HG03342 (cell line): Measurements from ENCODE around the gene FAM3C.
"Not testable (repeated sequence)": the region's sequence is repeated elsewhere in the genome, so short reads cannot be mapped to it uniquely, and the experiment has no call there.

Source experiments
- ATAC-seq: cut with Tn5 transposase; IDR thresholded peaks from one replicate; pipeline ENCODE4 v1.9.1; 2021; ENCODE audit warnings: mild to moderate bottlenecking, moderate library complexity; ENCODE audit not compliant: unreplicated experiment

The FAM3C gene, protein sequence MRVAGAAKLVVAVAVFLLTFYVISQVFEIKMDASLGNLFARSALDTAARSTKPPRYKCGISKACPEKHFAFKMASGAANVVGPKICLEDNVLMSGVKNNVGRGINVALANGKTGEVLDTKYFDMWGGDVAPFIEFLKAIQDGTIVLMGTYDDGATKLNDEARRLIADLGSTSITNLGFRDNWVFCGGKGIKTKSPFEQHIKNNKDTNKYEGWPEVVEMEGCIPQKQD

DNA sequence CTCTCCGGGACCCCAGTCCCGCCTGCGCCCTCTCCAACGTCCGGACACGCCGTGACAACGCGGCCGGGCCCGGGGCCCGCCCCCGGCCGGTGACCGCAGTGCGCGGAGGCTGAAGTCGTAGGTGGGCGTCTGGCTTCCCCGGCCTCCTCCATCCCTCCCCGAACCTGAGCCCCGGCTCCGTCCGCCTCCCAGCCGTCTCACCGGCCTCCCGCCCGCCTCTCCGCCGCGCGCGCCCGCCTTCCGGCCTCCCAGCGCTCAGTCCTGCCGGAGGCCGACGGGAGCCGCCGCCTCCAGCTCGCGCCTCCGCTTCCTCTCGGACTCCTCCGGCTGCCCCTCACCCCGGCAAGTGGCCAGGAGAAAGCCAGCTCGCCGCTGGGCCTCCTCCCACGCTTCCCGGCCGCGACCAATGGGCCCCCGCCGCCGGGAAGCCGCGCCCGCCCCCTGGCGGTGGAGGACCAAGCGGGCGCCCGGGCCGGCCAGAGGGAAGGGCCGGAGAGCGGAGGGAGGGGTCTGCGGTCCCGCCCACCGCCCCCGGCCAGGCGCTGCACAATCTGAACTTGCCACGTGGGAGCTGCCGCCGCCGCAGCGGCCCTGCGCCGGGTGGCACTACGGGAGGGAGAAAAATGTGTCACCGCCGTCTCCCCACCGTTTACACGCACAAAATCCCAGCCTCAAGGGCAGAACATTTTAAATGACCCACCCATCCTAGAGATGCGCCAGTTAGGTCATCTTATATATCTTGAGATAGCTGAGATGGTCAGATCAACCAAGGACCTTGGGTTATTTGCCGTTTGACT lies at the start of gene FAM3C:
FAM3C (minus strand) TSS at position 348 of the 797 bp plus-strand sequence. CDS start 13,339 bp downstream, outside the sequence.
- ATAC-seq = peak; percentile 86

DNA sequence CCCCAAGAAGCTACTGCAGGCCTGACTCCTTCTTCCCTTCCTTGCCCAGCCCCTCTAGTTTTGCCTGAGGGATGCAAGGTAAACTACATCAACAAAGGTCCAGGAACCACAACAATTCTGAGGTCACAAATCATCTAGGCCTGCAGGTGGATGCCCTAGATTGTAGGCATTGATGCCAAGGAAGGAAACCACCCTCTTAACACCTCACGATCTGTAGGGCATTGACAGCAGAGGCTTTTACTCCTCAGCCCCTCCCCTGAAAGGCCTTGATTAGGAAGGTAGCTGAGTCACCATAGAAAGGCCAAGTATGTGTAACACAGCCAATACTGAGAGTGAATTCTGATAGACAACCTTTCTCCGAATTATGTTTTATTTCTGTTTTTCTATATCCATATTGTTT lies 46.7 kb upstream of the FAM3C start:
- ATAC-seq = peak; percentile 34

DNA sequence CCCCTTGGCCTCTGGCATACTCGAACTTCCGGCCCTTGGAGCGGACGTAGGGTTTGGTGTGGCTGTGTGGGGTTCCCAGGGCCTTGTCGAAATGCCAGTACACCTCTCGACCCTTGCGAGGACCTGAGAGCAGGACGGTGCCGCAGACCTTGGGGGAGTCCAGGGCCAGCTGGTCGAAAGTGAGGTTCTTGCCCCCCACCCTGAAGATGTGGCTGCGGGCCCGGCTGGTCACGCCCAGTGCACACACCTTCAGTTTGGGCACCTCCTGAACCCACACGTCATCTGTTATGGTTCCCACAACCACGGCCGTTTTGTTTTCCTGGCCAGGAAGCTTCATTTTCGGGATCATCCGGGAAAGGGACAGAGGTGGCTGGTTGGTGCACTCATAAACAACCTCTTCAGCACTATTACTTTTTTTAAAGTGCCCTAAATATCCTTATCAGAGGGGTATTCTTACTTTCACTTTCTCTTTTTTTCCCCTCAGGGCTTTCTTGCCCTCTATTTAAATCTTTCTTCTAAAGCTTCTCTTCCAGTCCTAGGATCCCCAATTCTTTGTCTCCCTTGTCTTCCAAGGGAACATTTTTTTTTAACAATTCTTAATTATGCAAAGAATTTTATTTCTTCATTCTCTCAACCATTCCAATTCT lies 44.9 kb upstream of the FAM3C start:
- ATAC-seq = no peak

DNA sequence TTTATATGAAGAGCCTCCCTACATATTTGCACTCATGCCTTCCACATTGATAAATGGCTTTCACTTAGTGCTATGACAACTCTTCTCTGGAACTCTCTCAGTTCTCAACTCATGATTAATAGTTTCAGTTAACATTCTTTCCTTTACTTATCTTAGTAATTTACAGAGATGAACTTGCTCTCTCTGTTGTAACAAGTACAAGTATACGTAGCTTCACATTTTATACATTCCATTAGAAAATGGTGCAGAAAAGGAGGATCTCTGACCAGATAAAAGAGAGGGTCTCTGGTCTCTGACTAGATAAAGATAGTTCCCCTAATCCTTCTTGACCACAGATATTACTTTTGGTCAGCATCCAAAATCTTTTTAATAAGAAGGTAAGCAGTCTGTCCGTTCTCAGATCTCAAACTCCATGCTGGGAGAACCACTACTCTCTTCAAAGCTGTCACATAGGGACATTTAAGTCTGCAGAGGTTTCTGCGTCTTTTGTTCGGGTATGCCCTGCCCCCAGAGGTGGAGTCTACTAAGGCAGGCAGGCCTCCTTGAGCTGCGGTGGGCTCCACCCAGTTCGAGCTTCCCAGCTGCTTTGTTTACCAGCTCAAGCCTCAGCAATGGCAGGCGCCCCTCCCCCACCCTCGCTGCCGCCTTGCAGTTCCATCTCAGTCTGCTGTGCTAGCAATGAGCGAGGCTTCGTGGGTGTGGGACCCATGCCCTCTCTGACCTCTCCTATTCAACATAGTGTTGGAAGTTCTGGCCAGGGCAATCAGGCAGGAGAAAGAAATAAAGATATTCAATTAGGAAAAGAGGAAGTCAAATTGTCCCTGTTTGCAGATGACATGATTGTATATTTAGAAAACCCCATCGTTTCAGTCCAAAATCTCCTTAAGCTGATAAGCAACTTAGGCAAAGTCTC lies 42.2 kb upstream of the FAM3C start:
- ATAC-seq = peak; percentile 39

DNA sequence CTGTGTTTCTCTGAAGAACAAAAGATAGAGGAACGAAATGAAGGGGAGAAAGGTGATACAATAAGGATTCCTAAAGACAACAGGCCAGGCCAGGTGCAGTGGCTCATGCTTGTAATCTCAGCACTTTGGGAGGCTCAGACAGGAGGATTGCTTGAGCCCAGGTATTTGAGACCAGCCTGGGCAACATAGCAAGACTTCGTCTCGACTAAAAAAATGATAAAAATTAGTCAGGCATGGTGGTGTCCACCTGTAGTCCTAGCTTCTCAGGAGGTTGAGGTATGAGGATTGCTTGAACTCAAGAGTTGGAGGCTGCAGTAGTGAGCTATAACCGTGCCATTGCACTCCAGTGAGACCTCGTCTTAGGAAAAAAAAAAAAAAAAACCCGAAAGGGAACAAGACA lies 41.4 kb upstream of the FAM3C start:
- no peak for ATAC-seq

DNA sequence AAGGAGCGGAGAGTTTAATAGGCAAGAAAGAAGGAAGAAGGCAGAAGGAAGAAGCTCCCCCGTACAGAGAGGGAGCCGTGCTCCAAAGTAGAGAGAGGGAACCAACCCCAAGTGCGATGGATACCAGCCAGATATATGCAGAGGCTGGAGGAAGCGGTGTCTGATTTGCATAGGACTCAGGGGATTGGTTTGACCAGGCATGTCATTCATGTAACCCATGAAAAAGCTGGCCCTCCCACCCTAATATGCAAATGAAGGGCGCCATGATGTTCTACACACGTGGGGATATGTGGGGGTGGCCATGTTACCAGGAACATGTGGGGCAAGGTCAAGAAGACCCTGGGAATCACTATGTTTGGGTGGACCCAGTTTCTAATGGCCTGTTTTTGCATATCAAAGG lies 40.6 kb upstream of the FAM3C start:
- ATAC-seq = no peak

DNA sequence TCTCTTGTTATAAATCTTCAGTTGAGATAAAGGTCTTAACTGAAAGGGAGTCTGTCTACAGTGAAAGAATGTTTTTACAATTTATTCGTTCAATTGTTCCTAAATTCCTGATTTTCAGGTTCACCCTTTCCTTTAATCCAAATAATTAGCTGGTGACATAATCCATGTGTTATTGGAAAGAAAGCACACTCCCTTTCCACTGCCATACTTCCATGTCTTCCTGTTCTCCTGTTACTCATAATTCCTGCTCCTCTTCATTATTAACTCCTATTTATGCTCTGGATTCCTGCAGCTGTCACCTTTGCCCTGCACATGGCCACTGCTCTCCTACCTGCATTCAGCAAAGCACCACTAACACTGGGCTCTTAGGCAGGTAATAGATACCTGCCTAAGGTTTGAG lies 40.0 kb upstream of the FAM3C start:
- ATAC-seq = no peak

DNA sequence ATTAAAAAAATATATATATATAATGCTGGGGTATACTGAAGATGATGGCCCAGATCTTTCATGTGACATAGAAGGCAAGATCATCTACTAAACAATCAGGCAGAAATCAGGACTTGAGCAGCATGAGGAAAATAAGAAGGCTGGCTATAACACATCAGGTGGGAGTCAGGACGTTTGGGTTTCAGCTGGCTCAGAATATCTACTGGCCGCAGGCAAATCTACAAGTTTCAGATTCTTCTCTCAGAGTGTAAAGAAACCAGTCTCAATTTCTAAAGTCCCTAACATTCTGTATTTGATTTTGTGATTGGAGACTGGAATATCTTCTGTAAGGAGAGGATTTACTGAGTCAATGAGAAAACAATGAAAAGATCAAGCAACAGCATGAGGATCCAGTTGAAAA lies 37.7 kb upstream of the FAM3C start:
- ATAC-seq = peak; percentile 59

DNA sequence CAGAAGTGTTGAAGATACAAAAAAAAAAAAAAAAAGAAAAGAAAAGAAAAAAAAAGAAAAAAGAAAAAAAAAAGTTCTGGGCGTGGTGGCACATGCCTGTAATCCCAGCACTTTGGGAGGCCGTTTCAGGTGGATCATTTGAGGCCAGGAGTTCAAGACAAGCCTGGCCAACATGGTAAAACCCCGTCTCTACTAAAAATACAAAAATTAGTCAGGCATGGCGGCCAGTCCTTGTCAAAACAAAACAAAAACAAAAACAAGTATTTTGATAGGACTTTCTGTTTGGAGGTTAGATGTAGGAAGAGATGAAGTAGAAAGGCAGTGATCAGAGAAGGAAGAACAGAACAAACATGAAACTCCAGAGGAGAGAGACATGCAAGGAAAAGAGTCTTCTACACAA lies 36.4 kb upstream of the FAM3C start:
- peak; percentile 70 for ATAC-seq

DNA sequence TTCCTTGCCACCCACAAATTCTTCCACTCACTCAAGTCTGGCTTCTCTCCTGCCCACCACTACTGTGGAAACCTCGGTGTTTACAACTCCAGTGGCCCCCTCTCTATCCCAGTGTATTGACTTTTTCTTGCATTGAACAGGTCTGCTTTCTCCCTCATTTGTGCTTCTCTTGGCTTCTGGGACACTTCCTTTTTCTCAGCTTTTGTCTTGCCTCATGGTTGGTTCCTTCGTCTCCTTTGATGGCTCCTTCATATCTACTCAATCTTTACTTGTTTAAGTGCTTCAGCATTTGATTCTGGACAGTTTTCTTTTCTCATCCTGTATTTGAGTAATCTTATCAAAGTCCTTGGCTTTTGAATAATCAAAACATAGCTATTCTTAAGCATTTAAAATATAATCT lies 35.9 kb upstream of the FAM3C start:
- ATAC-seq = no peak

DNA sequence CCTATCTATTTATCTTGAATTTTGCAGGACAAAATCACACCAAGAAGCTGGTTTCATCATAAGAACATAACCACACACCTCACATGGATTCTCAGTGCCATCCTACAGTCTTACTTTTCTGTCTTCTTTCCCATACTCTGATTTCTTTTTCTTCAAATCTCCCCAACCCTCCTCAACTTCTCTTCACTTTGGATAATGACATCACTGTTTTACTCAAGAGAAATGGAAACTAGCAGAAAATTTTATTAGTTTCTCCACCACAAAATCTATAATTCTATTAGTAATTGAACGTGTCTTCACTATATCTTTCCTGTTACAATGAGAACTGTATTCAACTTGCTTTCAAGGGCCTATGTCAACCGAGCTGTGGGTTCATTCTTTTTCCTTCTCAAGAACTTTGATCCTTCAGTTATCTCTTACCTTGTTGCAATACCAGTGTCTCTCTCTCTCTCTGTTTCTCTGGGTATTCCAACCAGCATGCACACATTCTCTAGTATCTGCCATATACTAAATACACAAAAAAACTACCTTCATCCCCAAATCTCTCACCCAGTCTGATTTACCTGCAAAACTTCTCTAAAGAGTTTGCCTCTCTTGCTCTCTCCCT lies 35.4 kb upstream of the FAM3C start:
- ATAC-seq = no peak

DNA sequence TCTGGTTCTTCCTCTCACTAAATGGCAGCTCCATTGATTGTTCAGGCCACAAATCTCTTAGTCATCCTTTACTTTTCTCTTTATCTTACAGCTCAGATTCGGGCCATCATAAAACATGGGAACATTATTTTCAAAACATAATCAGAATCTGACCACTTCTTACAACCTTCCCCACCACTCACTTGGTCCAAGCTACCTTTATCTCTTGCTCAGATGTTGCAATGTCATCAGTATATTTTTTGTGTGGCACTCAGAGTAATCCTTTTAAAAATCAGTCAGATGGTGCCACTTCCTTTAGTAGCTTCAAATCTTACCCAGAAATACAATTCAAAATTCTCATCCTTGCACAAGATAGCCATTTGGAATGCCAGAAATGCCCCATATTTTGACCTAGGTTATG lies 34.5 kb upstream of the FAM3C start:
- ATAC-seq = no peak

DNA sequence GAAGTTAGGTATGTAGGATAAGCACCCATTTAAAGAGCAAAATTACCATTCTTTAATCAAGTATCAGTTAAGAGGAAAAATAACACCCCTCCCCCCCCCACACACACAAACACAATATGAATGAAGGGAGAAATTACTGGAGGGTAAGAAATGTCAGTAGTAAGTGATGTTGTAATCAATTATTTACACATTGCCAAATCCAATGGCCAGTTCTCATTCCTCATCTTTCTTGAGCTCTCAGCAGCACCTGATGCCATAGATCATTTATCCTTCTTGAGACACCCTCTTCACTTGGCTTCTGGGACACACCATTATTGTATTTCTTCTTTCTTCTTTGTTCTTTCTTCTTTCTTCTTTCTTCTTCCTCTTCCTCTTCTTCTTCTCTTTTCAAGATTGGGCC lies 33.7 kb upstream of the FAM3C start:
- ATAC-seq = no peak

DNA sequence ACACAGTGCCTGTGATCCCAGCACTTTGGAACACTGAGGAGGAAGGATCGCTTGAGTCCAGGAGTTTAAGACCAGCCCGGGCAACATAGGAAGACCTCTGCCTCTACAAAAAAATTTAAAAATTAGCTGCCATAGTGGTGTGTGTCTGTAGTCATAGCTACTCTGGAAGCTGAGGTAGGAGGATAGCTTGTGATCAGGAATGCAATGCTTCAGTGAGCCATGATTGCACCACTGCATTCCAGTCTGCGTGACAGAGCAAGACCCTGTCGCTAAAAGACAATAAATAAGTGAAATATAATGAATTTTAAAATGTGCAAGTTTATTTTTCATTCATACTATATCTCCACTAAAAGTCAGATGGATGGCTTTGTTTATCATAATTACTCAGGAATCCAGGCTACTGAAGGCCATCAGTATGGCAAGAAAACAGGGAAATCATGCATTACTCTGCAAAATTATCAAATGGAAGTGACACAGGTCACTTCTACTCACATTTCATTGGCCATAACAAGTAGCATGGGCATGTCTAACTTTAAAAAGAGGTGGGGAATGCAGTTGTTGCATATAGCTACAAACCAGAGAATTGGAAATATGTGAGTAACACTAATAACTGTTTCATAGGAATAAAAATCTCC lies 32.9 kb upstream of the FAM3C start:
- ATAC-seq = no peak

DNA sequence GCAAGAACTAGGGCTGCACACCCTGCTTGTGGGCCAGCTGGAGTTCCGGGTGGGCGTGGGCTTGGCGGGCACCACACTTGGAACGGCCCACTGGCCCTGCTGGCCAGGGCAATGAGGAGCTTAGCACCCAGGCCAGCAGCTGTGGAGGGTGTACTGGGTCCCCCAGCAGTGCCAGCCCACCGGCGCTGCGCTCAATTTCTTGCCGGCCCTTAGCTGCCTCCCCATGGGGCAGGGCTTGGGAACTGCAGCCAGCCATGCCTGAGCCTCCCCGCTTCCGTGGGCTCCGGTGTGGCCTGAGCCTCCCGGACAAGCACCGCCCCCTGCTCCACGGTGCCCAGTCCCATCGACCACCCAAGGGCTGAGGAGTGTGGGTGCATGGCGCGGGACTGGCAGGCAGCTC lies 25.6 kb upstream of the FAM3C start:
- not testable (repeated sequence) for ATAC-seq

DNA sequence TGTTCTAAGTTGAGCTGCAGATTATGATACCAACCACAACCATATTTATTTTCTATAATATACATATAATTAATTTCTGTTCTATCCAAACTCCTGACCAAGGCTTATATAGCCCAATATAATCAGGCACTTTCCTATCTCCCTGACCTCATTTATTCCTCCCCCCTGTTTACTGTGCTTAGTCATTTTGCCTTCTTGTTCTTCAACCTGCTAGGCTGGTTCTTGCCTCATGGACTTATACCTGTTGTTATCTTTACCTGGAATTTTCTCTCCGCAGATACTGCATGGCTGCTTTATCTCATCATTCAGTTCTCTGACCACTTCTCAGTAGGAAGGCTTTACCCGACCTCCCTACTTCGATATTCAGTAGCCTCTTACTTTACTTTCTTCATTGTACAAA lies 24.9 kb upstream of the FAM3C start:
- no peak for ATAC-seq

DNA sequence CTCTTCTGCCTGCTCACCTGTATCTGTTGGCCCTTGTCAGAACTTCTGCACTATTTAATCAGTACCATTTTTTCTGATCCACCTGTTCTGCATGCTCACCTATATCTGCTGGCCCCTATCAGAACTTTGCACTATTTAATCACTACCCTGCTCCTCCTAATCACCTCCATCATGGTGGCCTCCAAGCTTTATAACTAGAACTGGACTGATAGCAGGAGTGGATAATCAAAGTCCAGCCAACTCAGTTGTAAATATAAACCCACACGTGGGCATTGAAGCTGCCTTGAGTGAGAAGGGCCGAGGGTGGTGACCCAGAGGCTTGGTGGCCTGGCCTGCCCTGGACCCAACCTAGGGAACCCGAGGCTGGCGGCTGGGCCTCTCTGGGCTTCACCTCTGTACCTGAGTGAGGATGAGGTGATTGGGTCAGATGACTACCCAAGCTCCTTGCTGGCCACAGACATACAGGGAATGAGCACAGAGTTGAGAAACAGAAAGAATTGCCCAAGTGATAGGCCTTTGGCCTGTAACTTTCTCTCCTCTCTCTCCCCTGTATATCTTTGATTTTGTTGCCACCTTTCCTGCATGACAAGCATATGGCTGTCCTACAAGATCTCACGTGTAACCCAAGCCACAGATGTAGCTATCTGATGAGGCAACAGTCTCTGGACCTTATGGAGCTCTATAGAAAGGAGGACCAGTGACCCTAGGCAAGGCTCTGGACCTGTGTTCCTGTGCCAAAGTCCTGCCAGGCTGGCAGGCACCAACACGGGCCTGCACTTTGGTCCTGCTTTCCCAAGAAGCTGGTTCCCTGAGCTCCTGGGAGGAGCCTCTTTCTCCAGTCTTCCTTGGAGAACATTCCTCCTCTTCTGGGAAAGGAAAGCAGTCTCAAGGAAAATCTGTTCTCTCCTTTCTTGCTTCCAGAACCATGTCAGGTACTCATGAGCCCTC lies 23.4 kb upstream of the FAM3C start:
- no peak for ATAC-seq

DNA sequence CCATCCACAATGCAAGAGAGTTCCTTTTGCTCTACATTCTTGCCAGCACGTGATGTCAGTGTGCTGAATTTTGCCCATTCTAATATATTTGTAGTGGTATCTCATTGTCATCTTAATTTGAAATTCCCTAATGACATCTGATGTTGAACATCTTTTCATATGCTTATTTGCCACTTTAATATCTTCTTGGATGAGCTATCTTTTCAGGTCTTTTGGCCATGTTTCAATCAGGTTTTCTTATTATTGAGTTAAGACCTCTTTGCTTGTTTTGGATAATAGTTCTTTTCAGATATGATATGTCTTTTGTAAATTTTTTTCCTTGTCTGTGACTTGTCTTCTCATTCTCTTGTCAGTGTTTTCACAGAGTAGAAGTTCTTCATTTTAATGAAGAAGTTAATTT lies 20.4 kb upstream of the FAM3C start:
- ATAC-seq = no peak

DNA sequence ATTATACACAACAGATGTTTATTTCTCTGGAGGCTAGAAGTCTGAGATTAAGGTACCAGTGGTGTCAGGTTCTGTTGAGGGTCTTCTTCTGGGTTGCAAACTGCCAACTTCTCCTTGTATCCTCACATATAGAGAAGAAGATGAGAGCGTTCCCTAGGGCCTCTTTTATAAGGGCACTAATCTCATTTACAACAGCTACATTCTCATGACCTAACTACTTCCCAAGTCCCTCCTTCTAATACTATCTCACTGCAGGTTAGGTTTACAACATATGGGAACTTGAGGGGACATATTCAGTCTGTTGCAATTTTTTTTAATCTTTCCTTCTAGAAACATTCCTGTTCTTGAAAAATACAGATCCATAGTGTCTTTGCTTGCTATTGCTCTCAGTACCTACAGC lies 18.3 kb upstream of the FAM3C start:
- no peak for ATAC-seq
